WTC11 (cell line): ENCODE results near the gene NPB. TPM values are rescaled to one million over a fixed set of nuclear protein-coding genes. Genes with fewer than 3 reads are reported as not detected.

Experiments
- ATAC-seq: fragments of 200-7000 bp; cut with Tn5 transposase; 2 replicates; pipeline ENCODE4 v1.10.0; 2021; ENCODE audit warnings: mild to moderate bottlenecking, moderate library complexity
- CTCF ChIA-PET: fragments of 300-600 bp; sonication (Branson Sonifier 250); formaldehyde crosslinking; loops from one replicate; lab custom pipeline; 2021; ENCODE audit warnings: antibody characterized with exemption; lab: Charles Lee
- POLR2A ChIA-PET: fragments of 350-600 bp; sonication (Branson Sonifier 250); formaldehyde crosslinking; loops from one replicate; lab custom pipeline; 2021; ENCODE audit warnings: antibody characterized with exemption; lab: Charles Lee
- DNase-seq: peaks from one replicate; pipeline ENCODE4 v3.0.0; 2021; ENCODE audit warnings: low spot score
- H3K27ac Mint-ChIP-seq: 2 replicates; pipeline ENCODE4 v1.8.0; 2021; ENCODE audit warnings: mixed read lengths
- H3K27me3 Mint-ChIP-seq: 2 replicates; pipeline ENCODE4 v1.8.0; 2021; ENCODE audit warnings: low read depth, mild to moderate bottlenecking, moderate library complexity, mixed read lengths
- H3K36me3 Mint-ChIP-seq: 2 replicates; pipeline ENCODE4 v1.8.0; 2021; ENCODE audit warnings: mixed read lengths
- H3K4me1 Mint-ChIP-seq: 2 replicates; pipeline ENCODE4 v1.8.0; 2022; ENCODE audit warnings: mixed read lengths
- H3K4me3 Mint-ChIP-seq: 2 replicates; pipeline ENCODE4 v1.8.0; 2021; ENCODE audit warnings: mild to moderate bottlenecking, moderate library complexity, mixed read lengths
- H3K9me3 Mint-ChIP-seq: 2 replicates; pipeline ENCODE4 v1.8.0; 2021; ENCODE audit warnings: mixed read lengths
- ATF1 ChIP-seq: sonication (generic); formaldehyde crosslinking; IDR thresholded peaks from 2 replicates; pipeline ENCODE4 v1.8.1; 2023; ENCODE audit warnings: mild to moderate bottlenecking, moderate library complexity, missing genetic modification reagents
- ATF6 ChIP-seq: sonication (generic); formaldehyde crosslinking; IDR thresholded peaks from 2 replicates; pipeline ENCODE4 v1.8.1; 2023; ENCODE audit warnings: mild to moderate bottlenecking, missing genetic modification reagents
- GRHL2 ChIP-seq: fragments of 250-450 bp; sonication (Bioruptor Pico); IDR thresholded peaks from 2 replicates; pipeline ENCODE4 v1.8.0; 2022; ENCODE audit warnings: mild to moderate bottlenecking, moderate library complexity; ENCODE audit not compliant: insufficient replicate concordance, severe bottlenecking
- GTF2I ChIP-seq: fragments of 250-450 bp; sonication (Bioruptor Pico); conservative IDR thresholded peaks from 2 replicates; pipeline ENCODE4 v1.4.0; 2021; ENCODE audit warnings: mild to moderate bottlenecking
- JUN ChIP-seq: sonication (generic); formaldehyde crosslinking; IDR thresholded peaks from 2 replicates; pipeline ENCODE4 v1.8.0; 2023; ENCODE audit warnings: mild to moderate bottlenecking, missing genetic modification reagents
- PRRX2 ChIP-seq: fragments of 250-450 bp; sonication (Bioruptor Pico); IDR thresholded peaks from 2 replicates; pipeline ENCODE4 v1.8.0; 2021; ENCODE audit warnings: mild to moderate bottlenecking
- SMAD3 ChIP-seq: sonication (generic); formaldehyde crosslinking; IDR thresholded peaks from 2 replicates; pipeline ENCODE4 v1.8.0; 2022; ENCODE audit warnings: missing genetic modification reagents, mild to moderate bottlenecking, borderline replicate concordance
- TP53 ChIP-seq: sonication (generic); formaldehyde crosslinking; IDR thresholded peaks from 2 replicates; pipeline ENCODE4 v1.8.1; 2023; ENCODE audit warnings: mild to moderate bottlenecking, missing genetic modification reagents
- ZNF281 ChIP-seq: sonication (generic); formaldehyde crosslinking; IDR thresholded peaks from 2 replicates; pipeline ENCODE4 v1.8.0; 2023; ENCODE audit warnings: mild to moderate bottlenecking, missing genetic modification reagents
- ZNF423 ChIP-seq: fragments of 250-450 bp; sonication (Bioruptor Pico); IDR thresholded peaks from 2 replicates; pipeline ENCODE4 v2.1.2; 2022; ENCODE audit warnings: mild to moderate bottlenecking, moderate library complexity
- total RNA-seq: library from RNA; stranded (reverse); gene quantifications from 3 replicates; pipeline ENCODE4 v1.2.3, GENCODE V29; 2021
- TF ChIP-seq, protein P1 (sequence below): sonication (generic); formaldehyde crosslinking; conservative IDR thresholded peaks from 2 replicates; pipeline ENCODE4 v1.8.1; 2023; ENCODE audit warnings: mild to moderate bottlenecking, low read depth, missing genetic modification reagents, moderate library complexity
- TF ChIP-seq, protein P2 (sequence below): sonication (generic); formaldehyde crosslinking; IDR thresholded peaks from 2 replicates; pipeline ENCODE4 v1.8.0; 2022; ENCODE audit warnings: mild to moderate bottlenecking, missing genetic modification reagents
- TF ChIP-seq, protein P3 (sequence below): sonication (generic); formaldehyde crosslinking; IDR thresholded peaks from 2 replicates; pipeline ENCODE4 v1.8.0; 2023; ENCODE audit warnings: missing genetic modification reagents, mild to moderate bottlenecking, borderline replicate concordance
- TF ChIP-seq, protein P4 (sequence below): sonication (generic); formaldehyde crosslinking; conservative IDR thresholded peaks from 2 replicates; pipeline ENCODE4 v1.8.1; 2022; ENCODE audit warnings: mild to moderate bottlenecking, missing genetic modification reagents

The NPB gene
- total RNA-seq, 1 experiment from 2014 or later, result 1.9 TPM

- TF ChIP-seq, protein P1, sequence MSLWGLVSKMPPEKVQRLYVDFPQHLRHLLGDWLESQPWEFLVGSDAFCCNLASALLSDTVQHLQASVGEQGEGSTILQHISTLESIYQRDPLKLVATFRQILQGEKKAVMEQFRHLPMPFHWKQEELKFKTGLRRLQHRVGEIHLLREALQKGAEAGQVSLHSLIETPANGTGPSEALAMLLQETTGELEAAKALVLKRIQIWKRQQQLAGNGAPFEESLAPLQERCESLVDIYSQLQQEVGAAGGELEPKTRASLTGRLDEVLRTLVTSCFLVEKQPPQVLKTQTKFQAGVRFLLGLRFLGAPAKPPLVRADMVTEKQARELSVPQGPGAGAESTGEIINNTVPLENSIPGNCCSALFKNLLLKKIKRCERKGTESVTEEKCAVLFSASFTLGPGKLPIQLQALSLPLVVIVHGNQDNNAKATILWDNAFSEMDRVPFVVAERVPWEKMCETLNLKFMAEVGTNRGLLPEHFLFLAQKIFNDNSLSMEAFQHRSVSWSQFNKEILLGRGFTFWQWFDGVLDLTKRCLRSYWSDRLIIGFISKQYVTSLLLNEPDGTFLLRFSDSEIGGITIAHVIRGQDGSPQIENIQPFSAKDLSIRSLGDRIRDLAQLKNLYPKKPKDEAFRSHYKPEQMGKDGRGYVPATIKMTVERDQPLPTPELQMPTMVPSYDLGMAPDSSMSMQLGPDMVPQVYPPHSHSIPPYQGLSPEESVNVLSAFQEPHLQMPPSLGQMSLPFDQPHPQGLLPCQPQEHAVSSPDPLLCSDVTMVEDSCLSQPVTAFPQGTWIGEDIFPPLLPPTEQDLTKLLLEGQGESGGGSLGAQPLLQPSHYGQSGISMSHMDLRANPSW, result no peak
- TF ChIP-seq GRHL2 (CRISPR knock-in tag) (no peak), ATF1 (CRISPR knock-in tag) (no peak), GTF2I (no peak), ZNF281 (CRISPR knock-in tag) (no peak), PRRX2 (CRISPR knock-in tag) (no peak), ZNF423 (no peak)
- TF ChIP-seq, protein P2, sequence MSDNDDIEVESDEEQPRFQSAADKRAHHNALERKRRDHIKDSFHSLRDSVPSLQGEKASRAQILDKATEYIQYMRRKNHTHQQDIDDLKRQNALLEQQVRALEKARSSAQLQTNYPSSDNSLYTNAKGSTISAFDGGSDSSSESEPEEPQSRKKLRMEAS, result no peak
- TF ChIP-seq, protein P3, sequence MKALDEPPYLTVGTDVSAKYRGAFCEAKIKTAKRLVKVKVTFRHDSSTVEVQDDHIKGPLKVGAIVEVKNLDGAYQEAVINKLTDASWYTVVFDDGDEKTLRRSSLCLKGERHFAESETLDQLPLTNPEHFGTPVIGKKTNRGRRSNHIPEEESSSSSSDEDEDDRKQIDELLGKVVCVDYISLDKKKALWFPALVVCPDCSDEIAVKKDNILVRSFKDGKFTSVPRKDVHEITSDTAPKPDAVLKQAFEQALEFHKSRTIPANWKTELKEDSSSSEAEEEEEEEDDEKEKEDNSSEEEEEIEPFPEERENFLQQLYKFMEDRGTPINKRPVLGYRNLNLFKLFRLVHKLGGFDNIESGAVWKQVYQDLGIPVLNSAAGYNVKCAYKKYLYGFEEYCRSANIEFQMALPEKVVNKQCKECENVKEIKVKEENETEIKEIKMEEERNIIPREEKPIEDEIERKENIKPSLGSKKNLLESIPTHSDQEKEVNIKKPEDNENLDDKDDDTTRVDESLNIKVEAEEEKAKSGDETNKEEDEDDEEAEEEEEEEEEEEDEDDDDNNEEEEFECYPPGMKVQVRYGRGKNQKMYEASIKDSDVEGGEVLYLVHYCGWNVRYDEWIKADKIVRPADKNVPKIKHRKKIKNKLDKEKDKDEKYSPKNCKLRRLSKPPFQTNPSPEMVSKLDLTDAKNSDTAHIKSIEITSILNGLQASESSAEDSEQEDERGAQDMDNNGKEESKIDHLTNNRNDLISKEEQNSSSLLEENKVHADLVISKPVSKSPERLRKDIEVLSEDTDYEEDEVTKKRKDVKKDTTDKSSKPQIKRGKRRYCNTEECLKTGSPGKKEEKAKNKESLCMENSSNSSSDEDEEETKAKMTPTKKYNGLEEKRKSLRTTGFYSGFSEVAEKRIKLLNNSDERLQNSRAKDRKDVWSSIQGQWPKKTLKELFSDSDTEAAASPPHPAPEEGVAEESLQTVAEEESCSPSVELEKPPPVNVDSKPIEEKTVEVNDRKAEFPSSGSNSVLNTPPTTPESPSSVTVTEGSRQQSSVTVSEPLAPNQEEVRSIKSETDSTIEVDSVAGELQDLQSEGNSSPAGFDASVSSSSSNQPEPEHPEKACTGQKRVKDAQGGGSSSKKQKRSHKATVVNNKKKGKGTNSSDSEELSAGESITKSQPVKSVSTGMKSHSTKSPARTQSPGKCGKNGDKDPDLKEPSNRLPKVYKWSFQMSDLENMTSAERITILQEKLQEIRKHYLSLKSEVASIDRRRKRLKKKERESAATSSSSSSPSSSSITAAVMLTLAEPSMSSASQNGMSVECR, result no peak
These were observed 46.8 kb downstream of the NPB start (continued) for GRCh38 chr17:81948635-81949378.

DNA sequence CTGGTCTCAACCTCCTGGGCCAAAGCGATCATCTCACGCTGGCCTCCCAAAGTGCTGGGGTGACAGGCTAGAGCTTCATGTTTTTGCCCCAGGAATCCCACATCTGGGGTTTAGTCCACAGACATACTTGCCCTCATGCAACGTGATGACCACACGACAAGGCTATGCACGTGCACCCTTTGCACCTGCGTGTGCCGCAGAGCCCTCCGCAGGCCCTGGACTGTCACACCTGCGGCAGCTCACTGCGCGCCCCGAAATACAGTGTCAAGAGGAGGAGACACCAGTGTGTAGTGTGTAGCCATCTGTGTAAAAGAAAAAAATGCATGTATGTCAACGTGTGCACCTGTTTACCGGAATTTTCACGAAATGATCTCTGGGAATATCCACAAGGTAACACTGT lies 48.5 kb downstream of the NPB start:
- ChIA-PET CTCF (interaction anchor here (0.6 to 0.7 kb wide), 2 partner anchors 9 to 87 kb away, joined by 3 to 5 read pairs; partner anchors contain the start of gene DCXR), POLR2A (no interaction called here)
- H3K4me3 Mint-ChIP-seq, result no peak overlapping the region
- no peaks in the 10 kb centered on the region for H3K9me3 Mint-ChIP-seq
- DNase-seq (no peak), ATAC-seq (no peak)
- H3K27ac Mint-ChIP-seq, result no peak overlapping the region
- H3K4me1 Mint-ChIP-seq, result no peaks in the 10 kb centered on the region
- H3K36me3 Mint-ChIP-seq, result no peaks in the 10 kb centered on the region
- H3K27me3 Mint-ChIP-seq, result no peaks in the 10 kb centered on the region
- TF ChIP-seq SMAD3 (CRISPR knock-in tag) (no peak), TP53 (CRISPR knock-in tag) (no peak), JUN (CRISPR knock-in tag) (no peak), ATF6 (CRISPR knock-in tag) (no peak)
- TF ChIP-seq, protein P4, sequence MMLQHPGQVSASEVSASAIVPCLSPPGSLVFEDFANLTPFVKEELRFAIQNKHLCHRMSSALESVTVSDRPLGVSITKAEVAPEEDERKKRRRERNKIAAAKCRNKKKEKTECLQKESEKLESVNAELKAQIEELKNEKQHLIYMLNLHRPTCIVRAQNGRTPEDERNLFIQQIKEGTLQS (CRISPR knock-in tag), result no peak
